Measurements from ENCODE around the gene SOX5.

DNA sequence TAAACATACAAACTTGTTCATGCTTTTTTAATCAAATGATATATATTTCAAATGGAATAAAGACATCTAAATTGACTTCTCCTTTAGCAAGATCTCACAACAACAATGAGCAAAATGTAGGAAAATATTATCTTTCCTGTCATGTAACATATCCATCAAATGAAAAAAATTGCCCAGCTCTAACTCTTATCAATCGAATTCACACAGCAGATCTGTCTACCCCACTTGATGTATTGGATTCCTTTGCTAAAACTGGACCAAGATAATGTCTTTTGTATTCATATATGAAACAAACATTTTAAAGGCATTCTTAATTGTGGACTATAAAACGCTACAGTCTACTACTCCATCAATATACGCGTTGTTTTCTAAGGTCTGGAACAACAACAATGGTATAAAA is 218.0 kb downstream of the SOX5 start:
- TF ChIP-seq, protein P1, sequence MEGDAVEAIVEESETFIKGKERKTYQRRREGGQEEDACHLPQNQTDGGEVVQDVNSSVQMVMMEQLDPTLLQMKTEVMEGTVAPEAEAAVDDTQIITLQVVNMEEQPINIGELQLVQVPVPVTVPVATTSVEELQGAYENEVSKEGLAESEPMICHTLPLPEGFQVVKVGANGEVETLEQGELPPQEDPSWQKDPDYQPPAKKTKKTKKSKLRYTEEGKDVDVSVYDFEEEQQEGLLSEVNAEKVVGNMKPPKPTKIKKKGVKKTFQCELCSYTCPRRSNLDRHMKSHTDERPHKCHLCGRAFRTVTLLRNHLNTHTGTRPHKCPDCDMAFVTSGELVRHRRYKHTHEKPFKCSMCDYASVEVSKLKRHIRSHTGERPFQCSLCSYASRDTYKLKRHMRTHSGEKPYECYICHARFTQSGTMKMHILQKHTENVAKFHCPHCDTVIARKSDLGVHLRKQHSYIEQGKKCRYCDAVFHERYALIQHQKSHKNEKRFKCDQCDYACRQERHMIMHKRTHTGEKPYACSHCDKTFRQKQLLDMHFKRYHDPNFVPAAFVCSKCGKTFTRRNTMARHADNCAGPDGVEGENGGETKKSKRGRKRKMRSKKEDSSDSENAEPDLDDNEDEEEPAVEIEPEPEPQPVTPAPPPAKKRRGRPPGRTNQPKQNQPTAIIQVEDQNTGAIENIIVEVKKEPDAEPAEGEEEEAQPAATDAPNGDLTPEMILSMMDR (IDR thresholded peaks at IDR 0.05) = no peak
- no peak for TF ChIP-seq POLR2A (IDR thresholded peaks at IDR 0.05)

Data from esophagus squamous epithelium (tissue), 4 donors.